Type B pancreatic cell (in vitro differentiated cells): ENCODE results near the gene SLC15A2. TPM values are rescaled to one million over a fixed set of nuclear protein-coding genes. Genes with fewer than 3 reads are reported as not detected.

ENCODE experiments used
- DNase-seq: peaks from one replicate; pipeline ENCODE4 v3.0.0; 2021; ENCODE audit warnings: mixed read lengths; ENCODE audit not compliant: unreplicated experiment; ENCODE audit errors: extremely low spot score
- H3K27ac Mint-ChIP-seq: 2 replicates; pipeline ENCODE4 v1.8.0; 2021; ENCODE audit warnings: mild to moderate bottlenecking, mixed read lengths
- H3K27me3 Mint-ChIP-seq: 2 replicates; pipeline ENCODE4 v1.8.0; 2021; ENCODE audit warnings: mixed read lengths
- H3K36me3 Mint-ChIP-seq: 2 replicates; pipeline ENCODE4 v1.8.0; 2021; ENCODE audit warnings: mixed read lengths
- H3K4me1 Mint-ChIP-seq: one replicate; pipeline ENCODE4 v1.8.0; 2021; ENCODE audit warnings: mixed read lengths; ENCODE audit not compliant: unreplicated experiment
- H3K4me3 Mint-ChIP-seq: 2 replicates; pipeline ENCODE4 v1.8.0; 2021; ENCODE audit warnings: mild to moderate bottlenecking, mixed read lengths
- H3K9me3 Mint-ChIP-seq: 2 replicates; pipeline ENCODE4 v1.8.0; 2021; ENCODE audit warnings: mixed read lengths
- CTCF ChIP-seq: fragments of 200-600 bp; sonication (generic); conservative IDR thresholded peaks from 2 replicates; pipeline ENCODE4 v1.5.0; 2021; ENCODE audit warnings: antibody characterized with exemption, mild to moderate bottlenecking
- total RNA-seq: library from RNA; stranded (reverse); gene quantifications from 2 replicates; pipeline ENCODE4 v1.2.1, GENCODE V29; 2021; ENCODE audit warnings: low replicate concordance

The SLC15A2 gene
- total RNA-seq, 1 donor from 2014 or later: 4.9 TPM

GRCh38 chr3:121981473-121981872 is 87.3 kb downstream of the SLC15A2 start:
- Mint-ChIP-seq H3K9me3 (peaks cover 7% of the 10 kb centered on the region), H3K4me3 (no peak overlapping the region), H3K27ac (no peak overlapping the region), H3K36me3 (peaks cover 4% of the 10 kb centered on the region), H3K27me3 (no peaks in the 10 kb centered on the region), H3K4me1 (no peaks in the 10 kb centered on the region)
- TF ChIP-seq CTCF: no peak
- DNase-seq: no peak

DNA sequence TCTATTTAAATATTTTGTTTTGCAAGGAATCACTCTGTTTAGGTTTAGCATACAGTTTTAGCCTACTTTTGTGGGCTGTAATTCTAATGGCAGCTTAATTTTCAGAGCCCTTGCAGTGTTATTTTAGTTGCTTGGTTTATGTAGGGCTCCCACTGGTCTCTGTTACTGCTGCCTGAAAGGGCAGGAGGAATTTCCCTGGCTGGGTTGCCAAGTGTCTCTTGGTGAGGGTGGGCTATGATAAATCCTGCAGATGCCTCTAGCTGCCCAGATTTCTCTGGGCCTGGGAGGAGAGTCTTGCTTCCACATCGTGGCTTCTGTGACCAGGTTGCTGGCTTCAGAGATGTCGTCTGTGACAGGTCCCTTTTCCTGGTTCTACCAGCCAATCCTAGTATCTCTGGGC is 91.6 kb downstream of the SLC15A2 start:
- no peaks in the 10 kb centered on the region for H3K27me3 Mint-ChIP-seq
- peaks cover 7% of the 10 kb centered on the region for H3K9me3 Mint-ChIP-seq
- H3K4me1 Mint-ChIP-seq: no peaks in the 10 kb centered on the region
- H3K4me3 Mint-ChIP-seq: no peak overlapping the region
- no peak for TF ChIP-seq CTCF
- H3K36me3 Mint-ChIP-seq: peaks cover 4% of the 10 kb centered on the region
- DNase-seq: no peak
- no peak overlapping the region for H3K27ac Mint-ChIP-seq

GRCh38 chr3:121988146-121988545 is 93.9 kb downstream of the SLC15A2 start:
- Mint-ChIP-seq H3K36me3 (peaks cover 4% of the 10 kb centered on the region), H3K27me3 (no peaks in the 10 kb centered on the region), H3K9me3 (peaks cover 7% of the 10 kb centered on the region), H3K27ac (no peak overlapping the region), H3K4me1 (no peaks in the 10 kb centered on the region), H3K4me3 (no peak overlapping the region)
- DNase-seq: no peak
- no peak for TF ChIP-seq CTCF

GRCh38 chr3:121989943-121990342 is 95.7 kb downstream of the SLC15A2 start:
- H3K4me3 Mint-ChIP-seq: no peak overlapping the region
- H3K27ac Mint-ChIP-seq: no peak overlapping the region
- DNase-seq: no peak
- H3K36me3 Mint-ChIP-seq: no peaks in the 10 kb centered on the region
- H3K9me3 Mint-ChIP-seq: no peaks in the 10 kb centered on the region
- no peaks in the 10 kb centered on the region for H3K27me3 Mint-ChIP-seq
- H3K4me1 Mint-ChIP-seq: no peaks in the 10 kb centered on the region
- TF ChIP-seq CTCF: no peak

DNA sequence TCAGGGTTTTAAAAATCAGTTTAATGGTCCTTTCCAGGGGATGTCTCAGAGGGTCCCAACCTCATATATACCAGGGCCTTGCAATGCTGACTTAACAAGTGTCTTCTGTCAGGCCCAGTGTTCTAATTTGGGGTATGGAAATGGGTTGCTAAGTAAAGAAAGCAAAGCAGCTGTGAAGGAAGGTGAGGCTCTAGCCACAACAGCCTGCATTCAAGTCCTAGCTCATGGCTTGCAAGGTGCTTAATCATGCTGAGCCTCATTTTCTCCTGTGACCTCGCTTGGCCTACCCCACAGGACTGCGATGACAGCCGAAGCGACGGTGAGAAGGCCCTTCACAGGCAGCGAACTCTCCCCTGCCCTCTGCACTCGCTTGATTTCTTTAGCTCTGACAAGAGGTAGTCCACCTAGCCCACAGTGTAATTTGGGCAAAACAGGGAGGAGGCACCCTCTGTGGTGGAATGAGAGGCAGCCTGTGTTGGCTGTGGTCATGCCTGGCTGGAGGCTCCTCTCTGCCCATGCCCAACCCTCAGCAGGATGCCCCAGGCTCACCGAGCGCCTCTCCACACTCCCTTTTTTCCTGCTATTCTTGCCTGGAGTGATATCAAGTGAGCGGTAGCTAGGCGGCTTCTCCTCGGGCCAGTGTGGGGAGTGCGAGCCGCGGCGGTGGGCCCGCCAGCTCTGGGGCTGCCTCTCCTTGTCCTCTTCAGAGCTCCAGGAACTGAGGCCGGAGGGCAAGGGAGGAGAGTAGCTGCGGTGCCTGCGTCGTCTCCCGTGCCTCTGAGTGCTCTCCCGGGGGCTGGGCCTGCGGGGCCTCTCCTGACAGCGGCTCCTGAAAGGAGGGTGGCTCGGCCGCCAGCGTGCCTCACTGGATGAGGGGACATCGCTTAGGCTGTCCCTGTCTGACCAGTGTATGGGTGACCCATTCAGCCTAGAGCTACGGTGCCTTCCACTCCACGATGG is 98.7 kb downstream of the SLC15A2 start:
- H3K4me1 Mint-ChIP-seq: peaks cover 6% of the 10 kb centered on the region
- TF ChIP-seq CTCF: no peak
- no peak overlapping the region for H3K27ac Mint-ChIP-seq
- DNase-seq: no peak
- no peaks in the 10 kb centered on the region for H3K36me3 Mint-ChIP-seq
- H3K27me3 Mint-ChIP-seq: no peaks in the 10 kb centered on the region
- no peak overlapping the region for H3K4me3 Mint-ChIP-seq
- no peaks in the 10 kb centered on the region for H3K9me3 Mint-ChIP-seq

Other genes with a start within 250 kb of the SLC15A2 start
- gene HCLS1, start 233.5 kb upstream of the SLC15A2 start, total RNA-seq: 5.9 and 6.0 TPM in 2 replicates
- gene GOLGB1, start 144.7 kb upstream of the SLC15A2 start, total RNA-seq: 49.9 and 76.9 TPM in 2 replicates
- 31.2 and 31.6 TPM in 2 replicates for gene IQCB1, start 59.3 kb upstream of the SLC15A2 start, total RNA-seq
- gene EAF2, start 59.2 kb upstream of the SLC15A2 start, total RNA-seq: 3.7 and 9.1 TPM in 2 replicates
- gene ILDR1, start 127.8 kb downstream of the SLC15A2 start, total RNA-seq: 2.6 and 6.4 TPM in 2 replicates
- not detected in 2 replicates for gene CD86, start 161.0 kb downstream of the SLC15A2 start, total RNA-seq